Esophagus squamous epithelium (tissue), 5 donors: Measurements from ENCODE around the gene MAP2K3. TPM values are rescaled to one million over a fixed set of nuclear protein-coding genes. Genes with fewer than 3 reads are reported as not detected.

Source experiments
- DNase-seq: peaks from one replicate; lab custom pipeline; 2025; lab: John Stamatoyannopoulos, UW
- H3K27ac ChIP-seq, 4 donors: fragments of 200-600 bp; sonication (generic); one replicate each; pipeline ENCODE4 v1.5.1; 2016 to 2019; ENCODE audit warnings: mild to moderate bottlenecking in 1 of 4
- H3K27me3 ChIP-seq, 4 donors: fragments of 200-600 bp; sonication (generic); 1 replicate in 3 of 4; 2 replicates in 1 of 4; pipeline versions ENCODE4 v1.5.1 to v1.6.0; 2017 to 2021; ENCODE audit warnings: antibody characterized with exemption in 1 of 4
- H3K36me3 ChIP-seq, 3 donors: fragments of 200-600 bp; sonication (generic); one replicate each; pipeline ENCODE4 v1.5.1; 2016 to 2019
- H3K4me1 ChIP-seq, 3 donors: fragments of 200-600 bp; sonication (generic); one replicate each; pipeline ENCODE4 v1.5.1; 2017 to 2019
- H3K4me3 ChIP-seq, 4 donors: fragments of 200-600 bp; sonication (generic); 1 replicate in 3 of 4; 2 replicates in 1 of 4; pipeline ENCODE4 v1.5.1; 2016 to 2019; ENCODE audit warnings: mild to moderate bottlenecking in 2 of 4, moderate library complexity in 1 of 4
- H3K9me3 ChIP-seq, 3 donors: fragments of 200-600 bp; sonication (generic); one replicate each; pipeline ENCODE4 v1.5.1; 2016 to 2019
- CTCF ChIP-seq, 6 experiments: fragments of 450-650 bp in 4 of 6; fragments of 200-600 bp in 2 of 6; sonication (generic) in 2 of 6; IDR thresholded peaks; one replicate each; pipeline ENCODE4 v1.5.1; 2016 to 2019; ENCODE audit warnings: antibody characterized with exemption in 6 of 6, mild to moderate bottlenecking in 4 of 6, moderate library complexity in 4 of 6
- POLR2A ChIP-seq, 4 donors: fragments of 450-650 bp; IDR thresholded peaks; one replicate each; pipeline ENCODE4 v1.6.1; 2017; ENCODE audit warnings: antibody characterized with exemption in 4 of 4, mild to moderate bottlenecking in 4 of 4, moderate library complexity in 3 of 4
- WGBS, 2 donors: methylation state at CpG; one replicate each; pipeline ENCODE4 v1.1.5; 2018; 5-methylcytosine and 5-hydroxymethylcytosine counted together
- intact Hi-C: fragments of 100-400 bp; cut with DNase I; formaldehyde crosslinking; loops from one replicate; pipeline ENCODE4 v1.15.0; 2022
- total RNA-seq, 4 donors: library from RNA; depleted of rRNA; stranded (reverse); fragments of >200 nt; gene quantifications; one replicate each; pipeline ENCODE4 v1.1.0, GENCODE V29; 2016
- donor health status: DM: yes; HTN: yes; CAD: no.

Gene MAP2K3
- total RNA-seq, 4 donors from 2014 or later: 24.1 to 53.6 (median 38.4) TPM

- TF ChIP-seq CTCF (IDR thresholded peaks at IDR 0.05) (no peak), POLR2A (IDR thresholded peaks at IDR 0.05) (no peak)
- intact Hi-C loops: no loop called here
- Histone ChIP-seq H3K4me3 (no peak overlapping the region), H3K27ac (no peak overlapping the region), H3K36me3 (no peaks in the 10 kb centered on the region), H3K4me1 (peaks cover 0 to 21% (median 3%) of the 10 kb centered on the region in 3 donors), H3K9me3 (no peaks in the 10 kb centered on the region), H3K27me3 (no peaks in the 10 kb centered on the region)
- whole genome bisulfite sequencing, 2 donors: 24 to 27% methylated on average over 5 to 6 of the region's 6 CpGs
- no peak for DNase-seq
Observed at GRCh38 chr17:21263376-21263775, 21.1 kb upstream of the MAP2K3 start.

GRCh38 chr17:21268596-21269188 lies 15.8 kb upstream of the MAP2K3 start:
- 34 to 74% methylated on average over 4 to 5 of the region's 7 CpGs for WGBS, 2 donors
- no peak for TF ChIP-seq CTCF (IDR thresholded peaks at IDR 0.05)
- TF ChIP-seq POLR2A (IDR thresholded peaks at IDR 0.05): no peak
- peaks cover 0 to 16% (median 5%) of the 10 kb centered on the region in 3 donors for H3K4me1 ChIP-seq
- intact Hi-C loops: no loop called here
- no peaks in the 10 kb centered on the region for H3K9me3 ChIP-seq
- H3K36me3 ChIP-seq: no peaks in the 10 kb centered on the region
- DNase-seq: no peak
- no peak overlapping the region for H3K27ac ChIP-seq
- H3K4me3 ChIP-seq: no peak overlapping the region
- no peaks in the 10 kb centered on the region for H3K27me3 ChIP-seq

- no peak for DNase-seq
- Histone ChIP-seq H3K9me3 (no peaks in the 10 kb centered on the region), H3K27ac (no peak overlapping the region), H3K27me3 (no peaks in the 10 kb centered on the region), H3K36me3 (no peaks in the 10 kb centered on the region), H3K4me3 (no peak overlapping the region), H3K4me1 (peaks cover 0 to 15% (median 5%) of the 10 kb centered on the region in 3 donors)
- intact Hi-C loops: no loop called here
- TF ChIP-seq POLR2A (IDR thresholded peaks at IDR 0.05) (no peak), CTCF (IDR thresholded peaks at IDR 0.05) (no peak)
- 40 to 50% methylated on average over 6 to 8 of the region's 8 CpGs for WGBS, 2 donors
Observed at GRCh38 chr17:21269394-21269793, 15.1 kb upstream of the MAP2K3 start.

GRCh38 chr17:21271454-21272183 lies 12.9 kb upstream of the MAP2K3 start:
- Histone ChIP-seq H3K27ac (no peak overlapping the region), H3K9me3 (no peaks in the 10 kb centered on the region), H3K36me3 (no peaks in the 10 kb centered on the region), H3K27me3 (no peaks in the 10 kb centered on the region), H3K4me3 (no peak overlapping the region), H3K4me1 (peaks cover 5 to 35% (median 10%) of the 10 kb centered on the region in 3 donors)
- TF ChIP-seq POLR2A (IDR thresholded peaks at IDR 0.05) (no peak), CTCF (IDR thresholded peaks at IDR 0.05) (no peak)
- intact Hi-C loops: loop anchor here (5.0 kb wide), 1 partner anchor 149 kb away; no protein-coding TSS in a partner anchor
- 84 to 88% methylated on average over 5 to 8 of the region's 10 CpGs for WGBS, 2 donors
- DNase-seq: no peak

GRCh38 chr17:21272250-21272649 lies 12.3 kb upstream of the MAP2K3 start:
- Histone ChIP-seq H3K36me3 (no peaks in the 10 kb centered on the region), H3K4me1 (peaks cover 5 to 36% (median 10%) of the 10 kb centered on the region in 3 donors), H3K27me3 (no peaks in the 10 kb centered on the region), H3K27ac (no peak overlapping the region), H3K4me3 (no peak overlapping the region), H3K9me3 (no peaks in the 10 kb centered on the region)
- DNase-seq: no peak
- WGBS, 2 donors: 42 to 68% methylated on average over 3 of the region's 3 CpGs
- TF ChIP-seq POLR2A (IDR thresholded peaks at IDR 0.05): no peak
- TF ChIP-seq CTCF (IDR thresholded peaks at IDR 0.05): no peak
- intact Hi-C loops: loop anchor here (5.0 kb wide), 1 partner anchor 150 kb away; no protein-coding TSS in a partner anchor
